Umbilical cord (tissue), 2 donors: Measurements from ENCODE around the gene LRP5. TPM values are rescaled to one million over a fixed set of nuclear protein-coding genes. Genes with fewer than 3 reads are reported as not detected.

Experiments used
- DNase-seq: peaks from one replicate; pipeline ENCODE4 v3.0.0-alpha.2; 2015; ENCODE audit warnings: low spot score
- total RNA-seq: library from RNA; depleted of rRNA; stranded (reverse); fragments of >200 nt; gene quantifications from one replicate; pipeline ENCODE4 v1.2.3, GENCODE V29; 2014; ENCODE audit warnings: low replicate concordance; ENCODE audit not compliant: insufficient read depth

The LRP5 gene
- total RNA-seq, 1 donor from 2014 or later = 50.6 TPM

DNA sequence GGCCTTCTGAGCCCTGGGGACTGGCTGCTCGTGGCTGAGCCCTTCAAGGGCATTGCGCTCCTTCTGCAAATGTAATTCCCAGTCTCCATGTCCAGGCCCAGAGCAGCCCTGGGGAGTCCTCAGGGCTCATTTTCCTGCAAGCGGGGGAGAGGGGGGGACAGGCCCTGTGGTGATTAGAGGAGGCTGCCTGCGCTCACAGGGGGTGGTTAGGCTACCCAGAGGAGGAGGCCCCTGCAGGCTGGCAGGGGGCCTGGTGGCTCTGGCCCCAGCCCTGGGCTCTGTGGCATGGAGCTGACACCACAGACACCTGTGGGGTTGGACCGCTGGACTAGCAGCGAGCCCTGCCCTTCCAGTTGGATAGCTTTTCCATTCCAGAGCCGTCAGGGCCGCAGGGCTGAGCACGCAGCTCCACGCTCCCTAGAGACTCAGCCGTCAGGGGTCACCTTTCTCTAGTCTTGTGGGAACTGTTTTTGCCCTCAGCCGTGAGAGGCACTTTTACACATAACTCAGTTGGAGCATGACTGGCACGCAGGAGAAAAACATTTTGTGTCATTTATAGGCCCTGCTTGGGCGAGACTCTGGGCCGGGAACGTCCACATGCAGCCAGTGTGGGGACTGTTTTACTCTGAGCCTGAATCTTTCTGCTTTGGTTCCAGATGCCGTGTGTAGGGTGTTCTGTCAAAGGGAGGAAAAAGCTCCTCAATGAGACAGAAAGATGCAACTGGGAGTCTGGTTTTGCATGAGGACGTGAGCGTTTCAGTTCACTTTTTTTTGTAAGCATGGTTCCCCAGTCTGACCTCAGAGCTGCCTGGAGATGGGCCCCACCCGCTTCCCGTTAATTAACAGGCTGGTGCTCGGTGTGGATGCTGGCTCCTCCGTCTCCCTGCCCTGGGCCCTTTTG lies 58.1 kb downstream of the LRP5 start:
- DNase-seq = peak; percentile 81

DNA sequence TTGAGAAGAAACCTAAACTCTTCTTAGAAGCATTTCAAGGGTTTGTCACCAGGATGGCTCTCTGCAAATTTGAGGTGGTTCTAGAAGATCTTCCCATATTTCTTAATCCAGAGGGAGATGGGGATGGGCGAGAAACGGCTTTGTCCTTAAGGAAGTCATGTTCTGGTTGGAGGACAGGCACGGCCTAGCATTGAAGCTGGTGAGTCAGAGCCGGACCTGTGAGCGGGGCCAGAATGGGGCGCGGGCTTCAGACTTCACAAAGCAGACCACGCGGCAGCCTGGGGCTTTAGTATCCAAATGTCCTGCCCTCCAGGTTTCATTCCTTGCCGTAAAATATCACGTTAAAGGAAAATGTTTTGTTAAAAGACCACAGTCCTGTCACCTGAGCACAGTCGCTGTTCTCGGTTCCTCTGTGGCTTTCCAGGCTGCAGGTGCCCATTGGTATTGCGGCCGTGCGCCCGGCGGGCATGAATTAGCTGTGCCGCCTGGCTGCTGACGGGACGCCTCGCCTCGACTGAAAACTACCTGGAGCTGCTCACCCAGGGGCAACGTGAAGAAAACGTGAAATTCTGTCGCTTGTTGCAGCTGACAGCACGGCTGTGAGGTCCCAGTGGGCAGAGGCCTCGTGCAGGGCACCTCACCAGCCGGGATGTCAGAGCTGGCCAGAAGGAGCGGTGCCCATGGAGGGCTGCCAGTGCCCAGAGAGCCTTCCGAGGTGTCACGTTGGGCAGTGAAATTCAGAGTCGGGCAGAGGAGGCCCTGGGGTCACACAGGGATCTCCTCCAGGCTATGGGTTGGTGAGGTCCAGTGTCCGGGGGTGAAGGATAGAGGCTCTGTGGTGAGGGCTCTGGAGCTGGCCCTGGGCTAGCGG lies 59.0 kb downstream of the LRP5 start:
- peak; percentile 89 for DNase-seq

DNA sequence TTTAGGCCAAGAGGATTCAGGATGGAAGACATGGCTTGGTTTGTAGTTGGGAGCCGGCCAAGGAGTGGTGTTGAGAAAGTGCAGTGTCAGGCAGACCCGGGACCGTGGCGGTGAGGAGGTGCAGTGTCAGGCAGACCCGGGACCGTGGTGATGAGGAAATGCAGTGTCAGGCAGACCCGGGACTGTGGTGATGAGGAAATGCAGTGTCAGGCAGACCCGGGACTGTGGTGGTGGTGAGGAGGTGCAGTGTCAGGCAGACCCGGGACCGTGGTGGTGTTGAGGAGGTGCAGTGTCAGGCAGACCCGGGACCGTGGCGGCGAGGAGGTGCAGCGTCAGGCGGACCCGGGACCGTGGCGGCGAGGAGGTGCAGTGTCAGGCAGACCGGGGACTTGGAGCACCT lies 59.7 kb downstream of the LRP5 start:
- DNase-seq = peak; percentile 49

DNA sequence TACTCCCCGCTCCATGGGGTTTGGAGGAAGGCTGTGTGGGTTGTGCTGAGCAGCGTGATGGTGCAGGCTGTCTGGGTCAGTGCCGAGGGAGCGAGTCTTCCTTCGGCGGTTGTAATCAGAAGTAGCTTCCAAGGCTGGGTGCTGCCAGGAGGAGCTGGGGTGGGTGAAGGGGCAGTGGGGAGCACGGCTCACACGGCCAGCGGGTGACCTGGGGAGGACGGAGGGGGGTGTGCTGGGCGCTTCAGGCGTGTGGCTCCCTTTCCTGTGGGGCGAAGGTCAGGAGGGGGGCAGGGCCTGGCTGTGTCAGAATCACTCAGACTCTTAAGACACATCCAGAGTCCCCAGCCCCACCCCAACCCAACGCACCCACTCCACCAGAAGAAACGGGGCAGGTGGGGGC lies 60.2 kb downstream of the LRP5 start:
- DNase-seq = no peak

DNA sequence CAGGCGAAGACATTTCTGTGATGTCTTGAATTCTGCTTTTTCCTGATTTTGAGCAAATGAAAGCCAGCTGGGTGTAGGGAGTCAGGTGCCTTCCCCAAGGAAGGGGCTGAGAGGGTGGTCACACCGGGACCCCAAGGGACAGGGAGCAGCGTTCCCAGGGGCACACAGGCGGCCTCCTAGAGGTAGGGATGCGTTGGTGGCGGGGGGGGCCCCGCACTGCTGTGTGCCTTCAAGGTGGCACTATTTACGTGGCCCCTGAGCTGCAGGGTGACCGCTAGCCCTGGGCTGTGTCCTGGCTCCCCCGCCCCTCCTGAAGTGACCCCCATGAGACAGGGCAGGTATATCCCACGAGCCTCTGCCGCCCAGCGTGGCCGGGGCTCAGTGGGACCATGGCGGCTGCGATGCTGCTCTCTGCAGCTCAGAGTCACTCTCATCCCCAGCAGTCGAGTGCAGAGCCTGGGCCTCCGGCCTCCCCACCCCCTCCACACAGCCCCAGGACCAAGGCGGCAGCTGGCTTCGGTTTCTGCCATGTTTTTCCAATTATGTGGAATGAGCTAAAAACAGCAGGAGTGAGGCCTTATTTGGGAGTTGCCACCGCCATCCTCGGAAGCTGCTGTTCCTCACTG lies 60.9 kb downstream of the LRP5 start:
- peak; percentile 87 for DNase-seq

DNA sequence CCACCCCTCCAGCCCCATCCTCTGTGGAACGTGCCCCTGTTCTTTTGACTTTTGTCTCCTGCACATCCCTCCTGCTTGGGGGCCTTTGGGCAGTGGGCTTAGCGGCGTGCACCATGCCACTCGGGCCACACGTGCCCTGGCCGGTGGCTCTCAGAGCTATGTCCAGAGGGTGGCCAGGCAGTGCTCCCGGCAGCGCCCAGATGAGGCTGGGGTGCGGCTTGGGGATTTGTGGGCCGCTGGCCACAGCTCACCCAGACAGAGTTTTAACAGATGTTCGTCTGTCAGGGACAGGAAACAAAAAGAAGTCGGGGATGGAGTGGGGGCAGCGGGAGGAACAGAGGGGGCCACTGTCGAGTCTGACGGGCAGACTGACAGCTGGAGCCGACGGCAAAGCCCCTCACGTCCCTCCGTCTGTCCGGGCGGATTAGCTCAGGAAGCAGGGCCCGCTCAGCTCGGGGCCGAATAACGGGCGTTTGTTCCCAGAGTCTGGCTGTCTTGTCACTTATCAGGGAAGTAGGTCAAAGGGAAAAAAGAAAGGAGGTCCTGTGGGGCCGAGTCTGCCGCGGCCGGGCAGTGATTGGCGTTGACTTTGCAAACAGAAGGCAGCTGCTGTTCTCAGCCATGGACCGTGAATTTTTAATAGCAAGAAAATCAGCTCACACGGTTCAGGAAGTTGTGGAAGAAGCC lies 61.6 kb downstream of the LRP5 start:
- DNase-seq = peak; percentile 86

DNA sequence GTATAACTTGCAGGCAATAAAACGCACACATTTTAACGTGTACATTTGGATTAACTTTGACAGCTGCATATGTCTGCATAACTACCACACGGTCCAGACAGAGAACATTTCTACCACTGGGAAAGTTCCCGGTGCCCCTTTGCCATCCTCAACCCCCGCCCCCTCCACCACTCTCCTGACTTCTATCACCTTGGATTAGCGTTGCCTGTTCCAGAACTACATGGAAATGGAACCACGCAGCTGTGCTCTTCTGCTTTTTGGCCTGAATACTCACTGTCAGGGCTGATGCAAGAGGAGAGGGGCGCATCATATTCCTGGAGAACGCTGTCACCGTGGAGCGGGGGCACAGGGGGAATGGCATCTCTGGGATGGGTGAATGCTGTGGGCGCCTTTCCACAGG lies 62.1 kb downstream of the LRP5 start:
- peak; percentile 52 for DNase-seq

DNA sequence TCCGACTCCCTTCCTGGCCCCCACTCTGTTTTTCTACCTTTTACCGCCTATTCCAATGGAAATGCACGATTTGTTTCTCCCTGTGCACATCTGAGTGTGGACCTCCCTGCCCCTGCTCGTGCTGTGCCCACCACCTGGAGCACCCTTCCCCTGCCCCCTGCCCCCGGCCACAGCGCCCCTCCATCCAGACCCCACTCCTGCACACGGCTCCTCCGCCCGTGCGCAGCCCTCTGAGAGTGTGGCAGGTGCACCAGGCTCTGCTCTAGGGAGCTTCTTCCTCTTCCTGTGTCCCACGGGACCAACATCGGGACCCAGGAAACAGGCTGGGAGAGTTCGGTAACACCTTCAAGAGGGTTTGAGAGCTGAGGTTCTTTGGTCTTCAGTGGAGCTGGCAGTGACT lies 62.9 kb downstream of the LRP5 start:
- no peak for DNase-seq

DNA sequence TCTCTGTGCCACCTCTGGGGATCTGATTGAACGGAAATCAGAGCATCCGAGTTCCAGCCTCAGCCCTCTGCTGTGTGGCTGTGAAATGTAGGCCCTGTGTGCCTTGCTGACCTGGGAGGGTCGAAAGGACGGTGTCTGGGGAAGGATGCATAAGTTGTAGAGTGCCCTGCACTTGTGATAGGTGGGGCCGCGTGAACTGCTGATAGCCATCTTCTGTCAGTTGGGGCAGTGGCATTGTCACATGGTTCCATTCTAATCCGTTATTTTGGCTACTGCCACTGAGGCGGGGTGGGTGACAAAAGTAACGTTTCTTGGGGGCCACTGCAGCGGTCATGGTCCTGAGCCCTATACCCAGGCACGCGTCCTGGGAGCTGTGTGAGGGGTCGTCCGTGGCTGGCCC lies 63.4 kb downstream of the LRP5 start:
- no peak for DNase-seq

DNA sequence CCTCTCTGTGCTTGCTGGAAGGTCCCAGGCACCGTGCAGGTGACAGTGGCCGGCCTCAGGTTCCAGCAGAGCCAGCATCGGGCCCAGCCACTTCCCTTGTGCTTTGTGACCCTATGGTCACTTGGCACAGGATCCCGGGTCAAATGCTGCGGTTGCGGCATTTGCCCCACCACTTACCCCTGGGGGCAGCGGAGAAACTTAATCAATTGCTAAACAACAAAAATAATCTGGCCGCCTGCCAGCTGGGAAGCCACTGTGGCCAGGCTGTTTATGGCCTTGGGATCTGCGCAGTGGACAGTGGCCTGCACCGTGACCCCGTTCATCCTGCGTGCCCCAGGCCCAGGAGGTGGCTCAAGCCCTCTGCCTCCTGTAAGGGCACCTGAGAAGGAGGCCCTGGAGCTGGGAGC lies 65.0 kb downstream of the LRP5 start:
- no peak for DNase-seq

DNA sequence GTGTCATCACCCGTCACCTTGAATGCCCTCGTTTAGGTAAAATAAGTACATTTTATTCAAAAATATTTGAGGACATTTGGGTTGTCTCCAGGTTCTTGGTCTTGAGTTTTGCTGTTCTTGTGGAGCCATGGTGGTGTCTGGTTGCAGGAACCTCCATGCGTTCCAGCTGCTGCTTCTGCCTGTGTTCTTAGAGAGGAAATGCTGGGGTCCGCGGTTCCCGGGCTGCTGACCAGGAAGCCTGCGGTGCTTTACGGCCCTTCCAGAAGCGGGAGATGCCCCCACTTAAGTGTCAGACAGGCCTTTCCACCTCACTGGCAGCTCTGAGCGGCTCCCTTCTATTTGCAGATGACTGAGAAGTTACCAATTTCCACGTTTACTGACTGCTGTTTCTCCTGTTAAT lies 66.8 kb downstream of the LRP5 start:
- no peak for DNase-seq

DNA sequence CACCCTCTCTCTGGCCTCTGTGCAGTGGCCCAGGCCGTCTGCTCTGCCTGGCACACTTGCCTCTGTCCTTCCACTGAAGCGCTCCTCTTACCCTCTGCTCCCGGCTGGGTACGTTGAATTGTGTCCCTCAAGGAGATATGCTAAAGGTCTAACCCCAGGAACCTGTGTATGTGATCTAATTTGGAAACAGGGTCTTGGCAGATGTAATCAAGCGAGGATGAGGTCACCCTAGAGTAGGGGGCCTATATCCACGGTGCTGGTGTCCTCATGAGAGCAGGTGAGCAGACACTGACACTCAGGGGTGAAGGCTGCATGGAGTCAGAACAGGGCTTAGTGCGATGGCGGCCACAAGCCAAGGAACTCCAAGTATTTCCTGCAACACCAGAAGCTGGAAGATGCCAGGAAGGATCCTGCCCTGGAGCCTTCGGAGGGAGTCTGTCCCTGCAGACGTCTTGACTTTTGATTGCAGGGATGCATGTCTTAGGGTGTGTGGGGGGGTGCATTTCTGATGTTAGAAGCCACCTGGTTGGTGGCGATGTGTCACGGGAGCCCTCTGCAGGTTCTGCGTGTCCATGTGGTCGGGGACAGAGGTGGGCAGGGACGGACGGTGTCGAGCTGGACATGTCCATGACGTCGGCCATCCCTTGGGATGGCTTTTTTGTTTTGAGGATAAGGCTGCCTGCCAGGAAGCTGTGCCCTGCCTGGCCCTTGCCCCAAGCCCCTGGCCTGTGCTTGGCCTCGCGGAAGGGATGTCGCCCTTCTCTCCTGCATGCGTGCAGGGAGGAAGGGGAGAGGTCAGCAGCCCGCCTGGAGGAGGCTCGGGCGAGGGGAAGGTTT lies 68.6 kb downstream of the LRP5 start:
- DNase-seq = peak; percentile 38

DNA sequence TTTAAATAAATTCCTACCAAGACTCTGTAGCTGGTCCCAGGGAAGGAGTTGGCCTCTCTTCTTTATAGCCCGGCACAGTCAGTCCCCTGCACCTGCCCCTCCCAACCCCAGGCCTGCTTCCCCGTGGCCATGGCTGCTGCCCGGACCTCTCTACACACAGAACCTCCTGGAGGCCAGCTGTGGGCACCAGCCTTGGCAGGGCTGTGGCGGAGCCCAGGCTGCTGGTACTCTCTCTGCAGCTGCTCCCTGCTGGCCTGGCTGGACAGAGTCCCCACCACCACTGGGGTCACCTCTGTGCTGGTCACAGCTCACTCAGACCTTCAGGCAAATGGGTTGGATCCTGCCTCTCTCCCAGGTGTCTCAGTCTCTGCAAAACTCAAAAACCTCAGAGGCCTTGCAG lies 69.3 kb downstream of the LRP5 start:
- DNase-seq = no peak

DNA sequence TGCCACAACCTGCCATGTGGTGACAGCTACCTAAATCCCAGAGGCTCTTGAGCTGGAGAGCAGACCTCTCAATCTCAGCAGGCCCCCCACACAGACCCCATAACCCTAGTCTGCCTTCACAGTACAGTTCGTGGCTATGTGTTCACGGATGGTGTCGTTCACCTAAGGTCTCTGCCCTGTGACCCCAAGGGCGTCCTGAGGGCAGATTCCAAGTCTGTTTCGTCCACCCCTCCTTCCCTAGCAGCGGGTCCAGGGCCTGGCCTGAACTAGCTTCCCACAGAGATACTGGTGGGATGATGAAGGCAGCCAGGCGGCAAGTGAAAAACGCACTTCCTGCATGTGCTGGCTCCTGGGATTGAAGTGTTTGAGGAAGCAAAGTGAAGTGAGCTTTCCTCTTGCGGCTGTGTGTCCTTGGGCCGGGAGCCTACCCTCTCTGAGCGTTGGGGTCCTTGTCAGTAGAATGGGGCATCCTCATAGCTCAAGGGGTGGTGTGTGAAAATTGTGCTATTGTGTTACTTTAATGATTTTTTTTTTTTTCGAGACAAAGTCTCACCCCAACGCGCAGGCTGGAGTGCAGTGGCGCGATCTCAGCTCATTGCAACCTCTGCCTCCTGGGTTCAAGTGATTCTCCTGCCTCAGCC lies 70.1 kb downstream of the LRP5 start:
- no peak for DNase-seq

DNA sequence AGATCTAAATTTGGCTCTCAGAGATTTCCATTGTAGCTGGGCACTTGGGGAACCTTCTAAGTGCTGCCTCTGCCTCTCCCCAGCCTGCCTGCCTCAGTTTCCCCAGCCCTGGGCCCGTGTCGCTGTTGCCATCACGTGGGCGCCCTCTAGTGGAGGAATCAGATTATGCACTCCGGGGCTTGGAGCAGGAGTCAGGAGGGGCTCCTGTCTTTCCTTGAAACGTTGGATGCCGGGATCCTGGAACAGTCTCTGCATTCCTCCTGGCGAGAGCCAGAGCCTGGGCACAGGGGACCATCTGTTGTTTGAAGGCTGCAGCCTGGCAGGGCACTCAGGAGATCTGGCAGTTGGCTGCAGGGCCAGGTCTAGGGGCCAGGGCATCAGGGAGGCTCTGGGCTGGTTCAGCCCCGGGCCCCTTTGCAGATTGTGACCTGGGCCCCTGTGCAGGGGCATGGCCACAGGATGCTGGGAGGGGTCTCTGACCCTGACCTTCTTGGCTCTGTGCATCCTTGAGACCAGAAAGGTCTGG lies 71.6 kb downstream of the LRP5 start:
- peak; percentile 49 for DNase-seq

DNA sequence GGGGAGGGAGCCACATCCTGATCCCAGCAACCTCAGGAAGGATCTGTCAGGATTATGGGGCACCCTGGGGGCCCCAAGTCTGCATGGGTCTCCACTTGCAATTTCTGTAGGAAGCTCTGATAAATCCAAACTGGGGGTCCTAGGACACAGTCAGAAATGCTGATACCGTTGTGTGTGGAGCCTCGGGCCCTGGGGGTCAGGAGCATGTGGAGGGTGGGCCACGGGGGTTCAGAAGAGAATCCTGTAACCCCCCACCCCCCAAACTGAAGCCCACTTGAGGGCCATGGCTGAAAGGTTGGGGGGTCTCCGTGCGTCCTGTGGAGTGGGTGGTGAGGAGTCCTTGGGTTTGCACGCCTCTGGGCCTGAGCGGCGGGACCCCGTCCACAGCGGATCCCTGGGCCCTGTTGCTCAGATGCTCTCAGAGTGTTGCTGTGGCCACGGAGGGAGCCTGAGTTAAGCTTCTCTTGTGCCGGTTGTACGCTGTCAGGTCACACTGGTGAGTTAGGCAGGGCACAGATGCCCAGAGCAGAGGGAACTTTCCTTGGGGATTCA lies 72.2 kb downstream of the LRP5 start:
- no peak for DNase-seq

DNA sequence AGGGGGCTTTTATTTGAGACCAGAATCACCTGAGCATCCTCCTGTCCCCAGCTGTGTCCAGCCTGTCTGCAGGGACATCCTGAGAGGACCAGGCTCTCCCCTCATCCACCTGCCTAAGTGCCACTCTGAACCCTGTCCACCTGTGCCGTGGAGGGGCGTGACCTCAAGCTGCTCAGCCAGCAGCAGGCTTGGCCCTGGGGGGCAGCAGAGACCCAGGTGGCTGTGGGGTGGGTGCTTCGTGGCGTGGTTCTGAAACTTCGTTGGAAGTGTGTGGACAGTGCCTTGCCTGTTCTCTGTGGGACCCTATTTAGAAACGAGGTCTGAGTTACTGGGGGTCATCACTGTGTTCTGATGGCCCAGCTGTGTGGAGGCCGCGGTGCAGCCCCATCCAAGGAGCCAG lies 72.7 kb downstream of the LRP5 start:
- DNase-seq = no peak

DNA sequence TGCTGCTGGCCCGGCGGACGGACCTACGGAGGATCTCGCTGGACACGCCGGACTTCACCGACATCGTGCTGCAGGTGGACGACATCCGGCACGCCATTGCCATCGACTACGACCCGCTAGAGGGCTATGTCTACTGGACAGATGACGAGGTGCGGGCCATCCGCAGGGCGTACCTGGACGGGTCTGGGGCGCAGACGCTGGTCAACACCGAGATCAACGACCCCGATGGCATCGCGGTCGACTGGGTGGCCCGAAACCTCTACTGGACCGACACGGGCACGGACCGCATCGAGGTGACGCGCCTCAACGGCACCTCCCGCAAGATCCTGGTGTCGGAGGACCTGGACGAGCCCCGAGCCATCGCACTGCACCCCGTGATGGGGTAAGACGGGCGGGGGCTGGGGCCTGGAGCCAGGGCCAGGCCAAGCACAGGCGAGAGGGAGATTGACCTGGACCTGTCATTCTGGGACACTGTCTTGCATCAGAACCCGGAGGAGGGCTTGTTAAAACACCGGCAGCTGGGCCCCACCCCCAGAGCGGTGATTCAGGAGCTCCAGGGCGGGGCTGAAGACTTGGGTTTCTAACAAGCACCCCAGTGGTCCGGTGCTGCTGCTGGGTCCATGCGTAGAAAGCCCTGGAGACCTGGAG lies 74.1 kb downstream of the LRP5 start:
- no peak for DNase-seq

DNA sequence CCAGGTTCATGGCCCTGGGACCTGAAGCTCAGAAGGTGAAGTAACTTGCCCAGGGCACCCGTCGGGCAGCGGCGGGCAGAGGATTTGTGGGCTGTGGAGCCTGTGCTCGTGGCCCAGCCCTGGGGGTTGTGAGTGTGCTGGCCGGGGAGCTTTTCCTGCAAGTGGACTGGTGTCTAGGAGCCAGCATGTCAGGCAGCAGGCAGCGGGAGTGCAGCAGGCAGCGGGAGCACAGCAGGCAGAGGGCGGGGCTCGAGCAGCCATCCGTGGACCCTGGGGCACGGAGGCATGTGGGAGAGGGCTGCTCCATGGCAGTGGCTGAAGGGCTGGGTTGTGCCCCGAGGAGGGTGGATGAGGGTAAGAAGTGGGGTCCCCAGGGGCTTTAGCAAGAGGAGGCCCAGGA lies 75.4 kb downstream of the LRP5 start:
- DNase-seq = no peak
